Mammary epithelial cell (primary cell): ENCODE measurements around the gene BYSL.

Source experiments
- CTCF ChIP-seq, 2 donors: IDR thresholded peaks in 1 of 2; conservative IDR thresholded peaks in 1 of 2; 2 replicates each; pipeline ENCODE4 v1.5.1; 2011 to 2012; ENCODE audit warnings: inconsistent platforms in 2 of 2, low read length in 2 of 2, mild to moderate bottlenecking in 2 of 2, control low read depth in 1 of 2, low read depth in 1 of 2; ENCODE audit not compliant: insufficient read depth in 1 of 2; ENCODE audit errors: extremely low read depth in 1 of 2
- EZH2 ChIP-seq: IDR thresholded peaks from 2 replicates; pipeline ENCODE4 v1.6.1; 2012; ENCODE audit warnings: low read length, inconsistent platforms, borderline replicate concordance

GRCh38 chr6:41895300-41896233 is 25.7 kb upstream of the BYSL start, which contains the start of gene USP49:
- no peak for TF ChIP-seq EZH2
- no peak for TF ChIP-seq CTCF (conservative IDR thresholded peaks at IDR 0.05 in 1 of 2, IDR thresholded peaks at IDR 0.05 in 1 of 2; ENCODE audit: extremely low read depth in 1 of 2, insufficient read depth in 1 of 2, low read depth in 1 of 2, low read length in 2 of 2)
